GM21381 (cell line): ENCODE data around the gene LEFTY2.
"Not testable (repeated sequence)": the region's sequence is repeated elsewhere in the genome, so short reads cannot be mapped to it uniquely, and the experiment has no call there.

Experiments
- ATAC-seq: cut with Tn5 transposase; IDR thresholded peaks from one replicate; pipeline ENCODE4 v1.9.1; 2021; ENCODE audit warnings: mild to moderate bottlenecking, moderate library complexity; ENCODE audit not compliant: unreplicated experiment

Gene LEFTY2

DNA sequence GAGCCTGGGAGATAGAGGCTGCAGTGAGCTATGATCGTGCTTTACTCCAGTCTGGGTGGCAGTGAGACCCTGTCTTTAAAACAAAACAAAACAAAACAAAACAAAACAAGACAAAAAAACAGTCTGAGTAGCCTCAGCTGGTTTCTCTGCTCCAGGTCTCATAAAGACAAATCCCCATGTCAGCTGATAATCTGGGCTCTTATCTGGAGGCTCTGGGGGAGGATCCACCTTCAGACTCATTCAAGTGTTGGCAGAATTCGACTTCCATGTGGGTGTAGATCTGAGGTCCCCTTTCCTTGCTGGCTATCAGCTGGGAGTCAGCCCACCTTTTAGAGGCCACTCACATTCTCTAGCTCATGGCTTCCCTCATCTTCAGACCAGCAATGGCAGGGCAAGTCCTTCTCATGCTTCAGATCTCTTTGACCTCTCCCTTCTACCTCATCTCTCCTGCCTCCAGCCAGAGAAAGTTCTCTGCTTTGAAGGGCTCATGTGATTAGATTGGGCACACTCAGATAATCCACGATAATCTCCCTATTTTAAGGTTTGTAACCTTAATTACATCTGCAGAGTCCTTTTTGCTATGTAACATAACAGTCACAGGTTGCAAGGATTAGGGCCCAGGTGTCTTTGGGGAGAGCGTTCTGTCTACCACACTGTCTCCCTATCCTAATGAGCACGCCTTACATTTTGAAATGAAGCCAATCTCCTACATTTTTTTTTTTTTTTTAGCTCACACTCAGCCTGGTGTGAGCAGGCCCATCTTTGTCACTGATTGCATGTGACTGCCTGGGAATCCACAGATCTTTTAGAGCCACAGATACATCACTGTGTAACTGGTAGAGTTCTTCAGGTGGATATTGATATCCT, 9.5 kb downstream of the LEFTY2 start:
- no peak for ATAC-seq

DNA sequence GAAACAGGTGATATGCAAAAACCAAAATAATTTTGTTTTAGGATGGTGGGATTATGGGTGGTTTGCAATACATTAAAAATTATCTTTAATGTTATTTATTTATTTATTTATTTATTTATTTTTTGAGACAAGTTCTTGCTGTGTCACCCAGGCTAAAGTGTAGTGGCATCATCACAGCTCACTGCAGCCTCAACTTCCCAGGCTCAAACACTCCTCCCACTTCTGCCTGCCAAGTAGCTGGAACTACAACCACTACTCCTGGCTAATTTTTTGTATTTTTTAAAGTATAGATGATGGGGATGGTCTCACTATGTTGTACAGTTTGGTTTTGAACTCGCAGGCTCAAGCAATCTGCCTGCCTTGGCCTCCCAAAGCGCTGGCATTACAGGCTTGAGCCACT, 10.5 kb downstream of the LEFTY2 start:
- no peak for ATAC-seq

DNA sequence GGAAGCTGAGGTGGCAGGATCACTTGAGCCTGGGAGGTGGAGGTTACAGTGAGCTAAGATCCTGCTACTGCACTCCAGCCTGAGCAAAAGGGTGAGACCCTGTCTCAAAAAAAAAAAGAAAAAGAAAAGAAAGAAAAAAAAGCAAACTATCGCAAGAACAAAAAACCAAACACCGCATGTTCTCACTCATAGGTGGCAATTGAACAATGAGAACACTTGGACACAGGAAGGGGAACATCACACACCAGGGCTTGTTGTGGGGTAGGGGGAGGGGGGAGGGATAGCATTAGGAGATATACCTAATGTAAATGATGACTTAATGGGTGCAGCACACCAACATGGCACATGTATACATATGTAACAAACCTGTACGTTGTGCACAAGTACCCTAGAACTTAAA, 11.6 kb downstream of the LEFTY2 start:
- ATAC-seq = not testable (repeated sequence)

DNA sequence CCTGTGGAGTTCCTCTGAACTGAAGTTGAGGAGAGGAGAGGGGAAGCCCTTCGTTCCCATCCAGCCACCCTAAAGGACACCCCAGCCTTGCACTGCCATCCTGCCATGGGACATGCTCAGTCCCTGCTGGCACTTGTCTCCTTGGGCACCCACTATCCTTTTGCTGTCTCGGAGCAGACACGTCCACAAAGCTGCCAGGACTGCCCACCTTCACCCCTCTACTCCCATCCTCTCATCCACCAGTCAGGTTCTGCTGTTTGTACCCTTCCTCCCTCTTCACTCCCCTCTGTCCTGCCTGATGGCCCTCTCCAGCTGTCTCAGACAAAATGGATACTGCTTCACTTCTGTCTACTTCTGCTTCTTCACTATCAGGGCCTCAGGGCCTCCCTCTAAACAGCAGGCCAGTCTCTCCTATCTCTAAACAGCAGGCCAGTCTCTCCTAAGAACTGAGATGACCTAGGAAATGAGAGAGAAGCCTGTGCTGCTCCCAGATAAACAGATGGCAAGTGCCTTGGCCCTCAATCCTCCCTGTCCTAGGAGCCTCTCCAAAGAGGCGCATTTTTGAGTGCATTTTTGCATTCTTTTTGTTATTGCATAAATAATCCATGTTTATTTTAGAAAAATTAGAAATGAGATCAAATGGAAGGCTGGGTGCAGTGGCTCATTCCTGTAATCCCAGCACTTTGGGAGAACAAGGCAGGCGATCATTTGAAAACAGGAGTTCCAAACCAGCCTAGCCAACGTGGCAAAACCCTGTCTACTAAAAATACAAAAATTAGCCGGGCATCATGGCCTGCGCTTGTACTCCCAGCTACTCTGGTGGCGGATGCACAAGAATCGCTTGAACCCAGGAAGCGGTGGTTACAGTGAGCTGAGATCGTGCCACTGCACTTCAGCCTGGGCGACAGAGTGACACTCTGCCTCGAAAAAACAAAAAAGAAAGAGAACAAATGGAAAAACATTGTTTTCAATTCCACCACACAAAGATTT, 12.5 kb downstream of the LEFTY2 start:
- no peak for ATAC-seq

- no peak for ATAC-seq
Measured at GRCh38 chr1:225926551-225927113, 14.4 kb downstream of the LEFTY2 start.

GRCh38 chr1:225923692-225924555, 17.1 kb downstream of the LEFTY2 start, which contains the start of gene PYCR2:
Gene PYCR2, minus strand, starts transcription at chr1:225924250. Its CDS starts 140 bp downstream, at chr1:225924110.
- ATAC-seq = peak; percentile 97

GRCh38 chr1:225923381-225923691, 17.7 kb downstream of the LEFTY2 start:
- no peak for ATAC-seq

DNA sequence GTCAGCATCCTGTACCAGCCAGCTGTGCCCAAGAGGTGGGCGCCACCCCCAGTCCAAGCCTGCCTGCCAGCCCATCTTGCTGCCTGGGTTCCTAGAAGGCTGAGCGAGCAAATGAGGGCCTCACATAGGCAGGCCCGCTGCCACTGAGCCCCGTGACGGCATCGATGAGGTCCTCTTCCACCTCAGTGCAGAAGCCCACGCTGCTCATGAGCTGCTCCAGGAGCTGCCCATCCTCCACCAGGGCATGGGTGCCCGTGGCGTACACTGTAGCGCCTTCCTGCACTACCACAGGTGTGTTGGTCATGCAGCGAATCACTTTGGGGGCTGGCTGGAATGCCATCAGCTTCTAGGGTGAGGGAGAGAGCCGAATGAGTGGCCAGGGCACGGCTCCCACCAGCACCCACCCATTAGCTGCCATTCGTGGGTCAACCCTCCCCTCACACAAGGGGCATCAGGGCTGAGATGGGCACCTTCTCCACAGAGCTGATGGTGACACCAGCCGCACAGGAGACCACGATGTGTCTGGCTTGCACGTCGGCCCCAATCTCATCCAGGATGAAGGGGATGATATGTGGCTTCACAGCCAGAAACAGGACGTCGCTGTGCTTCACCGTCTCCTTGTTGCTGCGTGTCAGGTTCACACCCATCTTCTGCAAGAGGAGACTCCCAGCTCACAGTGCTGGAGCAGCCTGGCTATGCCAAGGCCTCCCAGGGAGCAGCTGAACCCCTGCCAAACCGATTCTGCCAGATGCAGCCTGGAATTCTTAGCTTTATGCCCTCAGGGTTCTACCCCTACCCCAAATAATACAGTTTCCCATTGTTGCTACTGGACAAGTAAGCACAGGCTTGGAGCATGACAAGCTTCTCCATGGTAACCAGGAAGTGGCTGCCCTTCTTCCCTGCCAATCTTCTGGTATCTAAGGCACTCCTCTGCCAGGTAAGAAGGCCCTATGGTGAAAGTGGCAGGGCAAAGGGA, 19.0 kb downstream of the LEFTY2 start:
- no peak for ATAC-seq

- ATAC-seq = no peak
Measured at GRCh38 chr1:225919906-225920305, 21.1 kb downstream of the LEFTY2 start.

- no peak for ATAC-seq
Measured at GRCh38 chr1:225918280-225918679, 22.7 kb downstream of the LEFTY2 start.

GRCh38 chr1:225917536-225917935, 23.5 kb downstream of the LEFTY2 start:
- no peak for ATAC-seq

DNA sequence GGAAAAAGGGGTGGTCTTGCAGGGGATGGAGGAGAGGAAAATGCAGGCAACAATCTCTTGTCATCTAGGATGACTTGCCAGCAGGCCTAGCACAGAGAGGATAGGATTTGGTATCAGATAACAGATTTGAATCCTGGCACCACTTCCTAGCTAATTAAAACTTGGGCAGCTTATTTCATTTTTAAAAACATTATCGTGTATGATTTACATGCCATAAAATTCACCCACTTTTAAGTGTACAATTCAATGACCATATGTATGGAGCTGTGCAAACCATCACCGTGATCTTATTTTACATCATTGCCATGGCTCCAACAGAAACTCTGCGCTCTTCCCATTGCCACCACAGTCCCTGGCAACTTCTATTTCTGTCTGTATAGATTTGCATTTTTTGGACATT, 23.9 kb downstream of the LEFTY2 start:
- no peak for ATAC-seq

- ATAC-seq = no peak
Measured at GRCh38 chr1:225915538-225915991, 25.5 kb downstream of the LEFTY2 start.

DNA sequence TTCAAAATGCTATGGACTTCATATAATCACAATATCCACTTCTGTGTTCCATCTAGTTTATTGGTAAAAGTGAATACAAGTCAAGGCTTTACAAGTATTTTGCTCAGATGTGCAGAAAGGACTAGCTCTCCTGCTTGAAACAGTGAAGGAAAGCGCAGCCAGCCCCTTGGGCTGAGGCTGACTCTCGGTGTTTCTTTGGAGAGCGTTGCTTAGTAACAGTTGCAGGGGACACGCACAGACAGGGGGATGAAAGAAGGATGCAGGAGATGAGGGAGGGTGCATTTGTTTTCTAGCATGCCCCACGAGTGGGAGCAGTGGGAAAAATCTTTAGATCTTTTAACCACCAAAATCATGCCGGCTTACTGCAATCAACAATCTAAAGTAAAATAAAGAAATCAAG, 26.1 kb downstream of the LEFTY2 start:
- ATAC-seq = no peak

DNA sequence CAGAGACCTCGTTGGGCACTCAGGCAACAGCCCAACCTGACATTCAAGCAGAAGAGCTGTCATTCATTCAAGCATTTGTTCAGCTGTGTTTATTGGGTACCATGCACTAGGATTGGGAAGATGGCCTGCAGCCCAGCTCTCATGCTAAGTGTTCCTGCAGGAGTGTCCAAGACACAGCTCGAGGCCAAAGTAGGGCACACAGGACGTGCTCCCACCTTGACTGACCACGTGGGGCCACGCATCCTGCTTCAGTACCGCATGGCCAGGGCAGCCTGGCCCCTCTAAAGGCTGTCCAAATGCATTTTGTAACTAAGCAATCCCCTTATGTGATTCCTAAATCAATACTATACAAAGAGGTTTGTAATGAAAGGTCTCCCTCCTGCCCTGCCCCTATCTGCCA, 26.6 kb downstream of the LEFTY2 start:
- no peak for ATAC-seq

DNA sequence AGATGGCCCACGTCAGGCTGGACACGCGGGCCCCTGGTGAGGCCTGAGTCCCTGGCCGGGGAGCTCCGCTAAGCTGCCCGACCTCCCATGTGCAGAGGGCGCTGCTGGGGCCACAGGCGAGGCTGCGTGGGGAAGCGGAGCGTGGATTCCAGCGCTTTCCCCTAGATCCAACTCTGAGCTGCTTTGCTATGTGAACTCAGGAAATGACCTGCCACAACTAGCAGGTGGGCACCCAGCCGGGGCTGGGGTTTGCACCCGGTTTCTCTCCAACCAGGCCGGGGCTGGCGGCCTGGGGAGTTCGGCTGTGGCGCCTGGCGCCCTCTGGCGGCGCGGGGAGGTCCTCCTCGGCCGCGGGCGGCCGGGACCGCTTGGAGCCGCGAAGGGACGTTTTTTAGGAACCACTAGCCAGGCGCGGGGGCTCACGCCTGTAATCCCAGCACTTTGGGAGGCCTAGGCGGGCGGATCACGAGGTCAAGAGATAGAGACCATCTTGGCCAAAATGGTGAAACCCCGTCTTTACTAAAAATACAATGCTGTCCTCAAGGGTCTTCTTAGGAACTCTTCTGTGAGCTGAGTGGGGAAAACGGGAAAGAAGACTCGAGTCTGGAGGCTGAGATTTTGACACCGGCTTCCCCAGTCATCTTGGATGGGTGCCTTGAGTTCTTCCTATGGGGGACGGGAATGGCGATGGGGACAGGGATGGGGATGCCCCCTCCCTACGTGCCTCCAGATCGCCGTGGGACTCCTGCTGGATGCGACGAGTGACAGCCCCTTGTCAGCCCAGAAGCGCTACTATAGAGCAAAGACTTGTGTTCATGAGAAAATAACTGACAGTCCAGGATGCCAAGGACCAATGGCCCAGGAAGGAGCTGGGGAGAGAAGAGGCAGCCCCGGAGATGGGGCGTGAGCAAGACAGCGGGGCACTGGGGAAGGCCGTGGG, 29.6 kb downstream of the LEFTY2 start:
- ATAC-seq = peak; percentile 78

GRCh38 chr1:225909477-225909876, 31.5 kb downstream of the LEFTY2 start:
- ATAC-seq = no peak

- ATAC-seq = no peak
Measured at GRCh38 chr1:225908773-225909172, 32.2 kb downstream of the LEFTY2 start.
